ENCODE results near the gene RER1.

Gene RER1

GRCh38 chr1:2430592-2430973 lies 38.9 kb downstream of the RER1 start:
- no peak for TF ChIP-seq CTCF (IDR thresholded peaks at IDR 0.05)
- no peak for DNase-seq (ENCODE audit: low spot score)
- Histone ChIP-seq H3K27ac (no peak overlapping the region), H3K4me3 (no peak overlapping the region)

DNA sequence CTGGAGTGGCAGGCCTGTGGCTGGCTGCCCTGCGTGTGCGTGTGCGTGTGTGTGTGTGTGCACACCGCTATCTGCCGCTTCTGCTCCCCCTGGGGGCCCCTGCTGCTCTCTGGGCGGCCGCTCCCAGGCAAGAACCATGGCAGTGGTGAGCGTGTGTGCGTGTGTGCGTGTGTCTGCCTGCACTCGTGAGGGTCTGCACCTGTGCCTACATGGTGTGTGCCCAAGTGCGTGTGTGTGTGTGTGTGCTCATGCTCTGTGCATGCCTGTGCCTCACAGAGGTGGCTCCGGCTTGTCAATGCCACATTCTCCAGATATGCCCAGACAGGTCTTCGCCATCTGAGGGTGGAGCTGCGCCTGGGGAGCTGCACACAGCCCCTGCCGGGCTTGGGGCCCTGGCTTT lies 39.5 kb downstream of the RER1 start:
- Histone ChIP-seq H3K27ac (no peak overlapping the region), H3K4me3 (no peak overlapping the region)
- no peak for TF ChIP-seq CTCF (IDR thresholded peaks at IDR 0.05)
- DNase-seq (ENCODE audit: low spot score), result no peak

- Histone ChIP-seq H3K27ac (no peak overlapping the region), H3K4me3 (no peak overlapping the region)
- TF ChIP-seq CTCF (IDR thresholded peaks at IDR 0.05), result no peak
- DNase-seq (ENCODE audit: low spot score), result no peak
Observed at GRCh38 chr1:2431518-2431917, 39.9 kb downstream of the RER1 start.

DNA sequence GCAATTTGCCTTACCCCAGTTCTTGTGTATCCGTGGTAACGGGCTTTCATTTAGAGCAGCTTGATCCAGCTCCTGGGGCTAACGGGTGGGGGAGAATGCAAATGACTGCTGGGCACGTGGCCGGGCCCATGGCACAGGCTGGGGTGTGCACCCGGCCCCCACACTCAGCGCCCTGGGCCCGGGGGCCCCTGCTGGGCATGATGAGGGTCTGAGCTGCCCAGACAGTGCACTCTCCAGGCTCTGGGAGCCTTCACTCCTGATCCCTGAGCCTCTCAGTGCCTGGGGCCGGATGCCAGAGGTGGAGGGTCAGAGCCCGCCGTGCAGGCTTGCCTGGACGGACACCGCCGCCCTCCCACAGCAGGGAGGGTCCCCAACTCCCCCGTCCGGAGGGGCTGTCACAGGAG lies 40.8 kb downstream of the RER1 start:
- no peak overlapping the region for H3K27ac ChIP-seq

DNA sequence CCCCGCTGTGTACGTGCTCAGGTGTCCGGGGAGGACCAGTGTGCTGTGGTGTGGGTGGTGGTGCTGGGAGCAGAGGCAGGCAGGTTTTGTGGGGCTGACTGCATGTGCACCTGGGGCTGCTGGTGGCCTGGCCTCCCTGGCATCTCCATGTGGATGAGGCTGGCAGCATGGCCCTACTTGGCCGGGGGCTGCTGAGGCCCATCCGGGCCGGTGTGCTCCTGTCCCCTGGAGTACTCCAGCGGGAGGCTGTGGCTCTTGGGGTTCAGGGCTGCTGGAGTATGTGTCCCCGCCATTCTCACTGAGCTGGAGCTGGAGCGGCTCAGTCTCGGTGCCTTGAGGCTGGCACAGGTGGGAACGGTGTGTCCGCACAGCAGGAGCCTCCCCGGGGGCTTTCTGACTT lies 41.6 kb downstream of the RER1 start:
- no peak overlapping the region for H3K4me3 ChIP-seq
- no peak for TF ChIP-seq CTCF (IDR thresholded peaks at IDR 0.05)
- H3K27ac ChIP-seq, result no peak overlapping the region
- no peak for DNase-seq (ENCODE audit: low spot score)

More for the DNA sequence above, 40.8 kb downstream of the RER1 start:
- no peak for DNase-seq (ENCODE audit: low spot score)
- TF ChIP-seq CTCF (IDR thresholded peaks at IDR 0.05), result no peak
- no peak overlapping the region for H3K4me3 ChIP-seq

DNA sequence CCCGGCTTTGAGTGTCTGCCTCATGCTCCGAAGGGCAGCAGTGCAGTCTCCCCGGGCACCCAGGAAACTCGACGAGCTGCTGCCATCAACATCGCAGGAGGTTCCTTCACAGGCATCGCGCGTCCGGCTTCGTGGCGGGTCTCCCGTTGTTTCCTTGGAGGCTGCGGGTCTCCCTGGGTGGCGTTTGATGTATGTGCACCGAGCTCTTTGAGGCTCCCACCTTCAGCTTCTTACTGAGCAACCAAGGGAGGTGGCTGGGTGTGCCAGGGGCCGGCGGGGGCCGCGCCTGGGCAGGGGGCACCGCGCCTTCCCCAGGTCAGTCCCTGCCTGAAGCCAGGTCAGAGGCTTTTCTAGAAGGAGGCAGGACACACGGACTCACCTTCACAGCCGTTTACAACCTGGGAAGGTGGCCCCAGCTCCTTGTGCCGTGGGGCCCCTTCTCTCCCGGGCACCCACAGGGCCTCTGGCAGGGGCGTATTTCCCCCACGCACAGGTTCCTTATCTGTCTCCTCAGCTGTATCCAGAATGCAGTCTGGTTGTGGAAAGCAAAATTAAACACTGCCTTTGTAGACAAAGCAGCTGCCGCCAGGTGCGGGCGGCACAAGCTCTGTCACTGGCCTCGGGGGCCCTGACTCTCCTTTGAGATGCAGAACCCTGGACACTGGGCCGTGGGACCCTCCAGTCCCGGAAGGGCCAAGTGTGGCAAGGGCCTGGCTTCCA lies 42.5 kb downstream of the RER1 start:
- no peak for TF ChIP-seq CTCF (IDR thresholded peaks at IDR 0.05)
- DNase-seq (ENCODE audit: low spot score), result no peak
- H3K27ac ChIP-seq, result no peak overlapping the region
- no peak overlapping the region for H3K4me3 ChIP-seq

DNA sequence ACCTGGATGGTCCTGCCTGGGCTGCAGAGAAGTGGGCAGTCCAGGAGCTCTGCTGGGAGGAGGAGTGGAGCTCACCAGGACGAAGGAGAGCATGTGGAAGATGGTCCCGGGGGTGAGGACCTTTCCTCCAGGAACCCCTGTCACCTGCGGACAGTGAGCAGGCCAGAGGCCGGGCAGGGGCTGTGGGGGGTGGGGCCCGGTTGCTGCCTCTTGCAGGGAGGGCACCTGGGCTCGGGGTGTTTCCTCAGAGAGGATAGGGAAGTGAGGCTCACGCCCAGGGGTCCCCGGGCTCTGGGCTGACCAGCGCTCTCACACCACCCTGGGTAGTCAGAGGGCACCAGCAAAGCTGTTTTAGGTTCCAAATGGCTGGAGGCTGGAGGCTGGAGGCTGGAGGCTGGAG lies 43.5 kb downstream of the RER1 start:
- Histone ChIP-seq H3K27ac (no peak overlapping the region), H3K4me3 (no peak overlapping the region)
- no peak for DNase-seq (ENCODE audit: low spot score)
- no peak for TF ChIP-seq CTCF (IDR thresholded peaks at IDR 0.05)
